Measurements from ENCODE around the gene CDK8.

CDK8 gene

GRCh38 chr13:26295812-26296211, 41.9 kb downstream of the CDK8 start:
- no peak for ATAC-seq
- TF ChIP-seq ZC3H10 (CRISPR knock-in tag; IDR thresholded peaks at IDR 0.05) (no peak), ESRRG (CRISPR knock-in tag; IDR thresholded peaks at IDR 0.05) (no peak), OSR1 (CRISPR knock-in tag; IDR thresholded peaks at IDR 0.05) (no peak), CSDC2 (CRISPR knock-in tag; IDR thresholded peaks at IDR 0.05) (no peak), ZFP30 (CRISPR knock-in tag; IDR thresholded peaks at IDR 0.05) (no peak), ZNF70 (CRISPR knock-in tag; IDR thresholded peaks at IDR 0.05) (no peak), ISL1 (CRISPR knock-in tag; IDR thresholded peaks at IDR 0.05) (no peak), TOX (CRISPR knock-in tag; IDR thresholded peaks at IDR 0.05; ENCODE audit: borderline replicate concordance) (no peak), RARB (CRISPR knock-in tag; IDR thresholded peaks at IDR 0.05) (no peak), ZFP3 (CRISPR knock-in tag; IDR thresholded peaks at IDR 0.05) (no peak), ZNF8 (CRISPR knock-in tag; IDR thresholded peaks at IDR 0.05) (no peak), PPARA (CRISPR knock-in tag; IDR thresholded peaks at IDR 0.05; ENCODE audit: borderline replicate concordance) (no peak), ARNTL (CRISPR knock-in tag; IDR thresholded peaks at IDR 0.05; ENCODE audit: borderline replicate concordance, low read depth) (no peak)
- TF ChIP-seq, protein P1, sequence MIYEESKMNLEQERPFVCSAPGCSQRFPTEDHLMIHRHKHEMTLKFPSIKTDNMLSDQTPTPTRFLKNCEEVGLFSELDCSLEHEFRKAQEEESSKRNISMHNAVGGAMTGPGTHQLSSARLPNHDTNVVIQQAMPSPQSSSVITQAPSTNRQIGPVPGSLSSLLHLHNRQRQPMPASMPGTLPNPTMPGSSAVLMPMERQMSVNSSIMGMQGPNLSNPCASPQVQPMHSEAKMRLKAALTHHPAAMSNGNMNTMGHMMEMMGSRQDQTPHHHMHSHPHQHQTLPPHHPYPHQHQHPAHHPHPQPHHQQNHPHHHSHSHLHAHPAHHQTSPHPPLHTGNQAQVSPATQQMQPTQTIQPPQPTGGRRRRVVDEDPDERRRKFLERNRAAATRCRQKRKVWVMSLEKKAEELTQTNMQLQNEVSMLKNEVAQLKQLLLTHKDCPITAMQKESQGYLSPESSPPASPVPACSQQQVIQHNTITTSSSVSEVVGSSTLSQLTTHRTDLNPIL (CRISPR knock-in tag; IDR thresholded peaks at IDR 0.05; ENCODE audit: low read depth), result no peak
- TF ChIP-seq, protein P2, sequence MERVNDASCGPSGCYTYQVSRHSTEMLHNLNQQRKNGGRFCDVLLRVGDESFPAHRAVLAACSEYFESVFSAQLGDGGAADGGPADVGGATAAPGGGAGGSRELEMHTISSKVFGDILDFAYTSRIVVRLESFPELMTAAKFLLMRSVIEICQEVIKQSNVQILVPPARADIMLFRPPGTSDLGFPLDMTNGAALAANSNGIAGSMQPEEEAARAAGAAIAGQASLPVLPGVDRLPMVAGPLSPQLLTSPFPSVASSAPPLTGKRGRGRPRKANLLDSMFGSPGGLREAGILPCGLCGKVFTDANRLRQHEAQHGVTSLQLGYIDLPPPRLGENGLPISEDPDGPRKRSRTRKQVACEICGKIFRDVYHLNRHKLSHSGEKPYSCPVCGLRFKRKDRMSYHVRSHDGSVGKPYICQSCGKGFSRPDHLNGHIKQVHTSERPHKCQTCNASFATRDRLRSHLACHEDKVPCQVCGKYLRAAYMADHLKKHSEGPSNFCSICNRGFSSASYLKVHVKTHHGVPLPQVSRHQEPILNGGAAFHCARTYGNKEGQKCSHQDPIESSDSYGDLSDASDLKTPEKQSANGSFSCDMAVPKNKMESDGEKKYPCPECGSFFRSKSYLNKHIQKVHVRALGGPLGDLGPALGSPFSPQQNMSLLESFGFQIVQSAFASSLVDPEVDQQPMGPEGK (CRISPR knock-in tag; IDR thresholded peaks at IDR 0.05; ENCODE audit: borderline replicate concordance), result no peak
- TF ChIP-seq, protein P3, sequence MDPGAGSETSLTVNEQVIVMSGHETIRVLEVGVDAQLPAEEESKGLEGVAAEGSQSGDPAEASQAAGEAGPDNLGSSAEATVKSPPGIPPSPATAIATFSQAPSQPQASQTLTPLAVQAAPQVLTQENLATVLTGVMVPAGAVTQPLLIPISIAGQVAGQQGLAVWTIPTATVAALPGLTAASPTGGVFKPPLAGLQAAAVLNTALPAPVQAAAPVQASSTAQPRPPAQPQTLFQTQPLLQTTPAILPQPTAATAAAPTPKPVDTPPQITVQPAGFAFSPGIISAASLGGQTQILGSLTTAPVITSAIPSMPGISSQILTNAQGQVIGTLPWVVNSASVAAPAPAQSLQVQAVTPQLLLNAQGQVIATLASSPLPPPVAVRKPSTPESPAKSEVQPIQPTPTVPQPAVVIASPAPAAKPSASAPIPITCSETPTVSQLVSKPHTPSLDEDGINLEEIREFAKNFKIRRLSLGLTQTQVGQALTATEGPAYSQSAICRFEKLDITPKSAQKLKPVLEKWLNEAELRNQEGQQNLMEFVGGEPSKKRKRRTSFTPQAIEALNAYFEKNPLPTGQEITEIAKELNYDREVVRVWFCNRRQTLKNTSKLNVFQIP (CRISPR knock-in tag; IDR thresholded peaks at IDR 0.05; ENCODE audit: borderline replicate concordance, low read depth), result no peak

DNA sequence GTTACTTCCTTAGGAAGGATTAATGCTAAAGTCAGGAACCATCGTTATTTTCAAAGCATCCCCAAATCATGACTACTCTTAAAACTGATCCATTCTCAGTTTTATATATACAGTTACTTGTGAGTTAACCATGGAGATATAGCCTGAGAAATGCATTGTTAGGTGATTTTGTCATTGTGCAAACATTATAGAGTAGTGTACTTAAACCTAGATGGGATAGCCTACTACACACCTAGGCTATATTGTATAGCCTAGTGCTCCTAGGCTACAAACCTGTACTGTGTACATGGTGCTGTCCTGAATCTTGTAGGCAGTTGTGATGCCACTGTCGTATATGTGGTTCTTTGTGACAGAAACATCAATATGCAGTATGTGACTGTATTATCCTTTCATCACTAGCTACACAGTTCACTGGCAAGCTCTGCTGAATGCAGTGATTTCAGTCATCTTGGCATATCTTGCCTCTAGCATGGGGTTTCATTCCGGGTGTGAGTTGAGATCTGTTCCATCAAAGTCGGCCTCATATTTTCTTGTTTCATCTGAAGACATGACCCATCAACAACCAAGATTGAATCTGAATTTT, 45.3 kb downstream of the CDK8 start:
- TF ChIP-seq TOX (CRISPR knock-in tag; IDR thresholded peaks at IDR 0.05; ENCODE audit: borderline replicate concordance) (no peak), ZNF8 (CRISPR knock-in tag; IDR thresholded peaks at IDR 0.05) (no peak), GLIS3 (CRISPR knock-in tag; IDR thresholded peaks at IDR 0.05) (no peak), CSRNP3 (CRISPR knock-in tag; IDR thresholded peaks at IDR 0.05) (no peak), ZFP30 (CRISPR knock-in tag; IDR thresholded peaks at IDR 0.05) (no peak)
- TF ChIP-seq, protein P2 (CRISPR knock-in tag; IDR thresholded peaks at IDR 0.05; ENCODE audit: borderline replicate concordance), result no peak
- TF ChIP-seq, protein P1 (CRISPR knock-in tag; IDR thresholded peaks at IDR 0.05; ENCODE audit: low read depth), result no peak
- TF ChIP-seq, protein P3 (CRISPR knock-in tag; IDR thresholded peaks at IDR 0.05; ENCODE audit: borderline replicate concordance, low read depth), result no peak
- ATAC-seq, result peak; percentile 63

All from SK-N-SH treated with all-trans-retinoic acid at 6 μM for 48 hours (cell line).